IPS DF 4.7 (cell line): Measurements from ENCODE around the gene GLRA3.
"Not testable (repeated sequence)": the region's sequence is repeated elsewhere in the genome, so short reads cannot be mapped to it uniquely, and the experiment has no call there.

Experiments
- DNase-seq: peaks from one replicate; pipeline ENCODE4 v3.0.0-alpha.2; 2013; ENCODE audit warnings: low spot score; ENCODE audit errors: extremely low read depth

The GLRA3 gene

GRCh38 chr4:174663216-174663615 is 165.8 kb downstream of the GLRA3 start:
- DNase-seq, result no peak

GRCh38 chr4:174658246-174658645 is 170.8 kb downstream of the GLRA3 start:
- no peak for DNase-seq

- DNase-seq, result no peak
Measured at GRCh38 chr4:174657472-174657871, 171.6 kb downstream of the GLRA3 start.

- no peak for DNase-seq
Measured at GRCh38 chr4:174654634-174655033, 174.4 kb downstream of the GLRA3 start.

- DNase-seq, result no peak
Measured at GRCh38 chr4:174650711-174651355, 178.2 kb downstream of the GLRA3 start.

GRCh38 chr4:174648812-174649211 is 180.2 kb downstream of the GLRA3 start:
- no peak for DNase-seq

- DNase-seq, result no peak
Measured at GRCh38 chr4:174646326-174646725, 182.7 kb downstream of the GLRA3 start.

- DNase-seq, result no peak
Measured at GRCh38 chr4:174640146-174640545, 188.9 kb downstream of the GLRA3 start.

GRCh38 chr4:174635732-174636131 is 193.3 kb downstream of the GLRA3 start:
- DNase-seq, result no peak

- no peak for DNase-seq
Measured at GRCh38 chr4:174633399-174633798, 195.6 kb downstream of the GLRA3 start.

GRCh38 chr4:174631901-174632758 is 196.9 kb downstream of the GLRA3 start:
- no peak for DNase-seq

- DNase-seq, result not testable (repeated sequence)
Measured at GRCh38 chr4:174629907-174630450, 199.1 kb downstream of the GLRA3 start.

GRCh38 chr4:174629265-174629664 is 199.8 kb downstream of the GLRA3 start:
- no peak for DNase-seq

GRCh38 chr4:174628191-174628590 is 200.9 kb downstream of the GLRA3 start:
- no peak for DNase-seq

GRCh38 chr4:174627473-174627872 is 201.6 kb downstream of the GLRA3 start:
- DNase-seq, result no peak

GRCh38 chr4:174626342-174627008 is 202.6 kb downstream of the GLRA3 start:
- no peak for DNase-seq

GRCh38 chr4:174616661-174617060 is 212.4 kb downstream of the GLRA3 start:
- DNase-seq, result no peak

GRCh38 chr4:174613979-174614378 is 215.1 kb downstream of the GLRA3 start:
- no peak for DNase-seq

- no peak for DNase-seq
Measured at GRCh38 chr4:174611792-174612191, 217.3 kb downstream of the GLRA3 start.

- no peak for DNase-seq
Measured at GRCh38 chr4:174607792-174608191, 221.3 kb downstream of the GLRA3 start.

- DNase-seq, result no peak
Measured at GRCh38 chr4:174604198-174604597, 224.8 kb downstream of the GLRA3 start.

- no peak for DNase-seq
Measured at GRCh38 chr4:174600391-174600790, 228.7 kb downstream of the GLRA3 start.
